Activated CD4-positive, alpha-beta memory T cell treated with anti-CD3 and anti-CD28 coated beads, Interleukin-2, amount 10 ng/mL, durations not matched to agents 7 days and 5 days (primary cell): Measurements from ENCODE around the gene ZFYVE16. TPM values are rescaled to one million over a fixed set of nuclear protein-coding genes. Genes with fewer than 3 reads are reported as not detected.
"Not testable (repeated sequence)": the region's sequence is repeated elsewhere in the genome, so short reads cannot be mapped to it uniquely, and the experiment has no call there.

Experiments
- CTCF ChIA-PET: fragments of 350-600 bp; sonication (Branson Sonifier 250); formaldehyde crosslinking; loops from one replicate; lab custom pipeline; 2021; ENCODE audit warnings: antibody characterized with exemption, inconsistent platforms; lab: Charles Lee
- POLR2A ChIA-PET: fragments of 350-600 bp; sonication (Branson Sonifier 250); formaldehyde crosslinking; loops from one replicate; lab custom pipeline; 2021; ENCODE audit warnings: antibody characterized with exemption; lab: Charles Lee
- DNase-seq: peaks from one replicate; pipeline ENCODE4 v3.0.0-alpha.2; 2020
- H3K27ac Mint-ChIP-seq: one replicate; pipeline ENCODE4 v1.8.0; 2021; ENCODE audit warnings: mild to moderate bottlenecking, mixed read lengths
- H3K27me3 Mint-ChIP-seq: one replicate; pipeline ENCODE4 v1.8.0; 2021; ENCODE audit warnings: mixed read lengths
- H3K36me3 Mint-ChIP-seq: one replicate; pipeline ENCODE4 v1.8.0; 2021; ENCODE audit warnings: low read depth, mixed read lengths
- H3K4me1 Mint-ChIP-seq: one replicate; pipeline ENCODE4 v1.8.0; 2021; ENCODE audit warnings: mixed read lengths
- H3K4me3 Mint-ChIP-seq: one replicate; pipeline ENCODE4 v1.8.0; 2021; ENCODE audit warnings: mild to moderate bottlenecking, mixed read lengths
- H3K9me3 Mint-ChIP-seq: one replicate; pipeline ENCODE4 v1.8.0; 2021; ENCODE audit warnings: mixed read lengths
- total RNA-seq, 2 experiments: library from RNA; stranded (reverse); gene quantifications; one replicate each; pipeline ENCODE4 v1.2.3, GENCODE V29; 2021

The ZFYVE16 gene
- total RNA-seq, 2 experiments from 2014 or later: 13.4 to 15.7 TPM

- peaks cover 17% of the 10 kb centered on the region for H3K36me3 Mint-ChIP-seq
- ChIA-PET CTCF (interaction anchor here (0.7 to 3.5 kb wide), 15 partner anchors 9 to 715 kb away, joined by 3 to 22 read pairs (median 4); no protein-coding TSS in a partner anchor), POLR2A (no interaction called here)
- no peak overlapping the region for H3K4me3 Mint-ChIP-seq
- peaks cover 10% of the 10 kb centered on the region for H3K4me1 Mint-ChIP-seq
- H3K9me3 Mint-ChIP-seq: peaks cover 1% of the 10 kb centered on the region
- peaks cover 4% of the 10 kb centered on the region for H3K27me3 Mint-ChIP-seq
- peak; percentile 53 for DNase-seq
- no peak overlapping the region for H3K27ac Mint-ChIP-seq
Observed at GRCh38 chr5:80481019-80481893, 73.4 kb downstream of the ZFYVE16 start.

GRCh38 chr5:80482578-80482977, 74.7 kb downstream of the ZFYVE16 start:
- CTCF ChIA-PET: interaction anchor here (0.8 to 3.5 kb wide), 2 partner anchors 190 to 603 kb away, joined by 3 to 22 read pairs; no protein-coding TSS in a partner anchor
- H3K36me3 Mint-ChIP-seq: peaks cover 17% of the 10 kb centered on the region
- H3K27ac Mint-ChIP-seq: no peak overlapping the region
- POLR2A ChIA-PET: no interaction called here
- peaks cover 1% of the 10 kb centered on the region for H3K9me3 Mint-ChIP-seq
- peaks cover 21% of the 10 kb centered on the region for H3K4me1 Mint-ChIP-seq
- H3K27me3 Mint-ChIP-seq: peaks cover 13% of the 10 kb centered on the region
- DNase-seq: no peak
- no peak overlapping the region for H3K4me3 Mint-ChIP-seq

- Mint-ChIP-seq H3K27me3 (peaks cover 18% of the 10 kb centered on the region), H3K36me3 (peaks cover 17% of the 10 kb centered on the region), H3K4me1 (peaks cover 29% of the 10 kb centered on the region), H3K4me3 (no peak overlapping the region), H3K9me3 (peaks cover 1% of the 10 kb centered on the region), H3K27ac (no peak overlapping the region)
- ChIA-PET CTCF (interaction anchor here (0.6 kb wide), 1 partner anchor 217 kb away, joined by 3 read pairs; no protein-coding TSS in a partner anchor), POLR2A (no interaction called here)
- no peak for DNase-seq
Observed at GRCh38 chr5:80483636-80484232, 75.9 kb downstream of the ZFYVE16 start.

- CTCF ChIA-PET: interaction anchor here (1.7 to 2.2 kb wide), 3 partner anchors 9 to 184 kb away, joined by 4 to 7 read pairs (median 5); no protein-coding TSS in a partner anchor
- Mint-ChIP-seq H3K27ac (no peak overlapping the region), H3K36me3 (peaks cover 11% of the 10 kb centered on the region), H3K4me1 (peaks cover 23% of the 10 kb centered on the region), H3K4me3 (peak overlapping the region; percentile 64), H3K9me3 (no peaks in the 10 kb centered on the region), H3K27me3 (peaks cover 30% of the 10 kb centered on the region)
- POLR2A ChIA-PET: interaction anchor here (0.9 to 1.0 kb wide), 3 partner anchors 47 to 182 kb away, joined by 3 read pairs; no protein-coding TSS in a partner anchor
- no peak for DNase-seq
Observed at GRCh38 chr5:80487444-80487828, 79.6 kb downstream of the ZFYVE16 start.

- peaks cover 22% of the 10 kb centered on the region for H3K4me1 Mint-ChIP-seq
- POLR2A ChIA-PET: interaction anchor here (0.9 to 1.0 kb wide), 3 partner anchors 47 to 181 kb away, joined by 3 read pairs; no protein-coding TSS in a partner anchor
- H3K36me3 Mint-ChIP-seq: peaks cover 6% of the 10 kb centered on the region
- CTCF ChIA-PET: interaction anchor here (1.7 to 2.2 kb wide), 3 partner anchors 10 to 184 kb away, joined by 4 to 7 read pairs (median 5); no protein-coding TSS in a partner anchor
- H3K4me3 Mint-ChIP-seq: peak within 1 kb of the TSS; percentile 64
- H3K27me3 Mint-ChIP-seq: peaks cover 30% of the 10 kb centered on the region
- peak; percentile 71 for DNase-seq
- H3K9me3 Mint-ChIP-seq: no peaks in the 10 kb centered on the region
- no peak within 1 kb of the TSS for H3K27ac Mint-ChIP-seq
Observed at GRCh38 chr5:80487829-80488721, 80.2 kb downstream of the ZFYVE16 start, which contains the start of gene FAM151B. Gene FAM151B, plus strand, starts transcription at chr5:80488100. Its CDS starts 24 bp downstream, at chr5:80488124.

- ChIA-PET POLR2A (no interaction called here), CTCF (no interaction called here)
- Mint-ChIP-seq H3K36me3 (no peaks in the 10 kb centered on the region), H3K4me3 (no peak overlapping the region), H3K9me3 (no peaks in the 10 kb centered on the region), H3K27me3 (peaks cover 26% of the 10 kb centered on the region), H3K27ac (no peak overlapping the region), H3K4me1 (peaks cover 26% of the 10 kb centered on the region)
- DNase-seq: no peak
Observed at GRCh38 chr5:80491296-80491695, 83.4 kb downstream of the ZFYVE16 start.

- H3K27me3 Mint-ChIP-seq: peaks cover 19% of the 10 kb centered on the region
- H3K36me3 Mint-ChIP-seq: no peaks in the 10 kb centered on the region
- ChIA-PET CTCF (interaction anchor here (1.2 kb wide), 1 partner anchor 11 kb away, joined by 3 read pairs; no protein-coding TSS in a partner anchor), POLR2A (no interaction called here)
- peaks cover 15% of the 10 kb centered on the region for H3K4me1 Mint-ChIP-seq
- no peaks in the 10 kb centered on the region for H3K9me3 Mint-ChIP-seq
- no peak overlapping the region for H3K4me3 Mint-ChIP-seq
- H3K27ac Mint-ChIP-seq: no peak overlapping the region
- no peak for DNase-seq
Observed at GRCh38 chr5:80492741-80493140, 84.9 kb downstream of the ZFYVE16 start.

GRCh38 chr5:80493443-80493842, 85.6 kb downstream of the ZFYVE16 start:
- H3K9me3 Mint-ChIP-seq, H3K27ac Mint-ChIP-seq, POLR2A ChIA-PET, H3K36me3 Mint-ChIP-seq, DNase-seq, H3K4me3 Mint-ChIP-seq, H3K4me1 Mint-ChIP-seq: not testable (repeated sequence)
- CTCF ChIA-PET: interaction anchor here (1.2 to 2.3 kb wide), 2 partner anchors 12 kb away, joined by 3 to 10 read pairs; no protein-coding TSS in a partner anchor
- peaks cover 16% of the 10 kb centered on the region for H3K27me3 Mint-ChIP-seq

GRCh38 chr5:80495891-80496290, 88.0 kb downstream of the ZFYVE16 start:
- Mint-ChIP-seq H3K27ac (no peak overlapping the region), H3K36me3 (no peaks in the 10 kb centered on the region), H3K9me3 (no peaks in the 10 kb centered on the region), H3K4me3 (no peak overlapping the region), H3K4me1 (peaks cover 6% of the 10 kb centered on the region), H3K27me3 (peaks cover 9% of the 10 kb centered on the region)
- CTCF ChIA-PET: interaction anchor here (0.7 kb wide), 2 partner anchors 174 to 703 kb away, joined by 3 to 4 read pairs; no protein-coding TSS in a partner anchor
- POLR2A ChIA-PET: no interaction called here
- no peak for DNase-seq

- Mint-ChIP-seq H3K4me1 (peaks cover 10% of the 10 kb centered on the region), H3K36me3 (no peaks in the 10 kb centered on the region), H3K27ac (no peak overlapping the region), H3K9me3 (no peaks in the 10 kb centered on the region), H3K4me3 (no peak overlapping the region), H3K27me3 (peaks cover 7% of the 10 kb centered on the region)
- CTCF ChIA-PET: no interaction called here
- POLR2A ChIA-PET: no interaction called here
- no peak for DNase-seq
Observed at GRCh38 chr5:80502800-80503199, 94.9 kb downstream of the ZFYVE16 start.

- no peaks in the 10 kb centered on the region for H3K36me3 Mint-ChIP-seq
- H3K27me3 Mint-ChIP-seq: peaks cover 5% of the 10 kb centered on the region
- H3K9me3 Mint-ChIP-seq: no peaks in the 10 kb centered on the region
- POLR2A ChIA-PET: no interaction called here
- peaks cover 10% of the 10 kb centered on the region for H3K4me1 Mint-ChIP-seq
- no peak for DNase-seq
- no peak overlapping the region for H3K27ac Mint-ChIP-seq
- CTCF ChIA-PET: no interaction called here
- H3K4me3 Mint-ChIP-seq: no peak overlapping the region
Observed at GRCh38 chr5:80503641-80504040, 95.8 kb downstream of the ZFYVE16 start.

GRCh38 chr5:80504833-80505232, 97.0 kb downstream of the ZFYVE16 start:
- no peak for DNase-seq
- CTCF ChIA-PET: no interaction called here
- Mint-ChIP-seq H3K4me1 (peaks cover 10% of the 10 kb centered on the region), H3K9me3 (no peaks in the 10 kb centered on the region), H3K27me3 (no peaks in the 10 kb centered on the region), H3K36me3 (no peaks in the 10 kb centered on the region), H3K4me3 (no peak overlapping the region), H3K27ac (no peak overlapping the region)
- POLR2A ChIA-PET: no interaction called here
